ENCODE data around the gene TRIM59. TPM values are rescaled to one million over a fixed set of nuclear protein-coding genes. Genes with fewer than 3 reads are reported as not detected.
A peak's percentile ranks its signal among the peaks of the same experiment; 100 is the strongest.

TRIM59 gene
- total and polyA plus RNA-seq, 3 donors from 2014 or later, result 9.1 to 20.6 (median 13.9) TPM

- 1% methylated on average over 28 to 45 of the region's 49 CpGs for WGBS, 2 donors
- no peaks in the 10 kb centered on the region for H3K9me3 ChIP-seq
Observed at GRCh38 chr3:160400030-160400701, 49.4 kb downstream of the TRIM59 start.

DNA sequence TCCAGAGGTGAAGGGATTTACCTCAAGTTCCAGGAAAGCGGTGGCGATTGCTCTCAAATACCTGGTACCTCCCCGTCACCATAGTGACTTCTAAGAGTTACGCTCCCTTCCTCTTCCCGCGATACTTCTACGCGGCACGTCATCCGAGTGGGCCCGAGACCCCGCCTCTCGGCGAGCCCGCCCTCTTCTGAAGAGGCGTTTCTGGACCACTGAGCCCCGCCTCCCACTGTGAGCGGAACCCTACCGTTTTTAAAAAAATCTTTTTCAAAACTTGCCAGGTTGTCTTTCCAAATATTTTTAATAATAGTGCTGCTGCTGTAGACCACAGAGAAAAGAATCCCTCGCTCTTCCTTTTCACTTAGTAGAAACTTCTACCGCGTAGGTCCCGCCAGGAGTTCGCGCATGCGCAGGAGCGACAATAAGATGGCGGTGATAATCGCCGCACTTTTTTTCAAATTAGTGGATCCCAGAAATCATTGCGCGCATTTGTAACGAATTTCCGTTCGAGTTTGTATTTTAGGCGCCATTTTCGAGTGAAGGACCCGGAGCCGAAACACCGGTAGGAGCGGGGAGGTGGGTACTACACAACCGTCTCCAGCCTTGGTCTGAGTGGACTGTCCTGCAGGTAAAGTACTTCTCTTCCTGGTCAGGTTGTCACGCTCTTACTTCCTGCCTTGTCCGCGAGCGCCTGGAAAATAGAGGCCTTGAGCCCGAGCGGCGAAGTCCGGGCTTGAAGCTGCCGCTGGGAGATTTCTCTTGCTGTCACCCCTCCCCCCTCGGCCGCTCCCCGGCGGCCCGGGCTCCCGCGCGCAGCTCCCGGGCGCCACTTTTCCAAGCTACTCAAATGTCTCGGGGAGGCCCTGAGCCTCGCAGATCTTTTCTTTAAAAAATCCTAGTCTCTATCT lies 50.2 kb downstream of the TRIM59 start, which contains the start of the genes IFT80 and SMC4:
IFT80 (minus strand) TSS at position 101 of the 905 bp plus-strand sequence. CDS start 14,625 bp downstream, outside the sequence.
SMC4 (plus strand) TSS at position 526 of the 905 bp plus-strand sequence. CDS start 1,177 bp downstream, outside the sequence.
- WGBS, 2 donors, result 0% methylated on average over 62 to 63 of the region's 63 CpGs
- Histone ChIP-seq H3K4me1 (no peaks in the 10 kb centered on the region), H3K27me3 (no peaks in the 10 kb centered on the region), H3K4me3 (peak within 1 kb of the TSS; percentile 77 to 81), H3K27ac (peak within 1 kb of the TSS; percentile 93 to 95), H3K9me3 (no peaks in the 10 kb centered on the region), H3K36me3 (ENCODE audit: low read depth, missing control alignments) (no peaks in the 10 kb centered on the region)
- TF ChIP-seq, protein P1, sequence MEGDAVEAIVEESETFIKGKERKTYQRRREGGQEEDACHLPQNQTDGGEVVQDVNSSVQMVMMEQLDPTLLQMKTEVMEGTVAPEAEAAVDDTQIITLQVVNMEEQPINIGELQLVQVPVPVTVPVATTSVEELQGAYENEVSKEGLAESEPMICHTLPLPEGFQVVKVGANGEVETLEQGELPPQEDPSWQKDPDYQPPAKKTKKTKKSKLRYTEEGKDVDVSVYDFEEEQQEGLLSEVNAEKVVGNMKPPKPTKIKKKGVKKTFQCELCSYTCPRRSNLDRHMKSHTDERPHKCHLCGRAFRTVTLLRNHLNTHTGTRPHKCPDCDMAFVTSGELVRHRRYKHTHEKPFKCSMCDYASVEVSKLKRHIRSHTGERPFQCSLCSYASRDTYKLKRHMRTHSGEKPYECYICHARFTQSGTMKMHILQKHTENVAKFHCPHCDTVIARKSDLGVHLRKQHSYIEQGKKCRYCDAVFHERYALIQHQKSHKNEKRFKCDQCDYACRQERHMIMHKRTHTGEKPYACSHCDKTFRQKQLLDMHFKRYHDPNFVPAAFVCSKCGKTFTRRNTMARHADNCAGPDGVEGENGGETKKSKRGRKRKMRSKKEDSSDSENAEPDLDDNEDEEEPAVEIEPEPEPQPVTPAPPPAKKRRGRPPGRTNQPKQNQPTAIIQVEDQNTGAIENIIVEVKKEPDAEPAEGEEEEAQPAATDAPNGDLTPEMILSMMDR (IDR thresholded peaks at IDR 0.05), result peak in 2 of 3 experiments; percentile 7 to 9
- TF ChIP-seq POLR2A (IDR thresholded peaks at IDR 0.05), result peak; percentile 13
- intact Hi-C loops (cut with DNase I; ENCODE audit: low total_unique reads), result no loop called here
- peak; percentile 98 for DNase-seq

More at GRCh38 chr3:160400030-160400701, 49.4 kb downstream of the TRIM59 start:
- intact Hi-C loops (cut with DNase I; ENCODE audit: low total_unique reads), result no loop called here
- H3K27me3 ChIP-seq, result no peaks in the 10 kb centered on the region
- peak overlapping the region; percentile 77 to 81 for H3K4me3 ChIP-seq
- TF ChIP-seq, protein P1 (IDR thresholded peaks at IDR 0.05), result no peak
- TF ChIP-seq POLR2A (IDR thresholded peaks at IDR 0.05), result no peak
- H3K36me3 ChIP-seq (ENCODE audit: low read depth, missing control alignments), result no peaks in the 10 kb centered on the region
- H3K27ac ChIP-seq, result peak overlapping the region; percentile 93 to 95
- peak; percentile 46 for DNase-seq
- H3K4me1 ChIP-seq, result no peaks in the 10 kb centered on the region

- Histone ChIP-seq H3K9me3 (no peaks in the 10 kb centered on the region), H3K36me3 (ENCODE audit: low read depth, missing control alignments) (no peaks in the 10 kb centered on the region), H3K4me1 (no peaks in the 10 kb centered on the region), H3K4me3 (peak overlapping the region; percentile 77 to 81), H3K27me3 (no peaks in the 10 kb centered on the region), H3K27ac (peak overlapping the region; percentile 93 to 95)
- WGBS, 2 donors, result 0% methylated on average over 9 of the region's 9 CpGs
- TF ChIP-seq, protein P1 (IDR thresholded peaks at IDR 0.05), result no peak
- no peak for TF ChIP-seq POLR2A (IDR thresholded peaks at IDR 0.05)
- no peak for DNase-seq
- intact Hi-C loops (cut with DNase I; ENCODE audit: low total_unique reads), result no loop called here
Observed at GRCh38 chr3:160398820-160399124, 50.8 kb downstream of the TRIM59 start.

GRCh38 chr3:160395297-160395696 lies 54.3 kb downstream of the TRIM59 start:
- DNase-seq, result no peak
- no peak overlapping the region for H3K4me3 ChIP-seq
- H3K27me3 ChIP-seq, result no peaks in the 10 kb centered on the region
- H3K9me3 ChIP-seq, result no peaks in the 10 kb centered on the region
- intact Hi-C loops (cut with DNase I; ENCODE audit: low total_unique reads), result no loop called here
- no peaks in the 10 kb centered on the region for H3K36me3 ChIP-seq (ENCODE audit: low read depth, missing control alignments)
- TF ChIP-seq, protein P1 (IDR thresholded peaks at IDR 0.05), result no peak
- TF ChIP-seq POLR2A (IDR thresholded peaks at IDR 0.05), result no peak
- no peaks in the 10 kb centered on the region for H3K4me1 ChIP-seq
- H3K27ac ChIP-seq, result no peak overlapping the region

Measured in testis (tissue), 3 donors.